HG02870 (cell line): ENCODE data around the gene RXYLT1.
"Not testable (repeated sequence)": the region's sequence is repeated elsewhere in the genome, so short reads cannot be mapped to it uniquely, and the experiment has no call there.

Experiments used
- ATAC-seq: cut with Tn5 transposase; IDR thresholded peaks from one replicate; pipeline ENCODE4 v1.9.1; 2021; ENCODE audit warnings: mild to moderate bottlenecking, moderate library complexity; ENCODE audit not compliant: unreplicated experiment

Gene RXYLT1

GRCh38 chr12:63779498-63780481, at the start of gene RXYLT1:
RXYLT1 (plus strand) TSS chr12:63779909; CDS start chr12:63779961, 52 bp downstream.
- ATAC-seq, result peak; percentile 91

GRCh38 chr12:63732779-63733178, 46.9 kb upstream of the RXYLT1 start:
- not testable (repeated sequence) for ATAC-seq

DNA sequence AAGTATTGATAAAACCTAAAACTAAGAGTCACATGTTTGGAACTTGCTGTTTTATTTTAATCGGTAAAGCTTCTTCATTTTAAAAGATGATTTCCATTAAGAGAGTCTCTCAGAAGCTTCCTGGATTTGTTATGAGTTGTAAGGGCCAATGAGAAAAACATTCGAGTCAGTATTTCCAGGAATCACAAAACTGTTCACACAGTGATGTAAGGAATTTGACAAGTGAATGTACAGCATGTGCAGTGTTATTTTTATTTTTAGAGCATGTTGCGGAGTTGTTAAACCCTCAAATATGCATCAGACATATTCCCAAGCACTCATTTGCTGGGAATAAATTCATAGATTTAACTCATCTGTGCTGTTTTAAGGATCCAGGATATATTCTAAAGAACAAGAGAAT, 46.1 kb upstream of the RXYLT1 start:
- not testable (repeated sequence) for ATAC-seq

DNA sequence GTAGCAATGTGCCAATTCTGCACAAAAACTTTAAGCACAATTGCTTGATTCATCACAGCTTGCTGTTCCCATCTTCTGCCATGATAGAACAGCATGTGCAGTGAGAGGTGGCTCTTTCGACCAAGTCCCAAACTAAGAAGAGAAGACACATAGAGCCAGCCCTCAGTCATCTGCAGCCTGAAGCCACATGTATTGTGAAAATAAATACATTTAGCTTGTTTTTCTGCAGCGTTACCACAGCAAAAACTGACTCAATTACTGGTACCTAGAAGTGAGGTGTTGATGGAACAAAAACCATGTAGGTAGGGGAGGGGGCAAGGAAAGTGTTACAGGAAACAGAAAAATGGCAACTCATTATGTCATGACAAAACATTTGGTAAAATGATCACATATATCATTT, 39.2 kb upstream of the RXYLT1 start:
- ATAC-seq, result not testable (repeated sequence)

DNA sequence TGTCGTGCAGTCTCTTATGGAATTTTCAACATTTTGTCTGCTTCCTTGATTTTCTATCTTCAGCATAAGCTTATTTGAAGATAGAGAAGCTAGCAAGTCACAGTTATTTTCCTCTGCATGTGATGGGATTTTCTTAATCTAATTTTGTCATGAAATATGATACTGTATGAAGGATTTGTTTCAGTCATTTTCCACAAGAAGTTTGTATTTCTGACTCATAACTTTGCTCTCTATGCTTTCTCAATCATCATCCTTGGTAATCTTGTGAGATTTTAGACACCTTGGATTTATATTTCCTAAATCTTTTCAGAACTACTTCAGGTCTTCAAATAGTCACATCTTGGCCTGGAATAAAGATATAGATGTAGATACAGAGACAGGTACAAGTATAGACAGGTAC, 38.3 kb upstream of the RXYLT1 start:
- not testable (repeated sequence) for ATAC-seq

GRCh38 chr12:63744110-63744509, 35.6 kb upstream of the RXYLT1 start:
- ATAC-seq, result not testable (repeated sequence)

DNA sequence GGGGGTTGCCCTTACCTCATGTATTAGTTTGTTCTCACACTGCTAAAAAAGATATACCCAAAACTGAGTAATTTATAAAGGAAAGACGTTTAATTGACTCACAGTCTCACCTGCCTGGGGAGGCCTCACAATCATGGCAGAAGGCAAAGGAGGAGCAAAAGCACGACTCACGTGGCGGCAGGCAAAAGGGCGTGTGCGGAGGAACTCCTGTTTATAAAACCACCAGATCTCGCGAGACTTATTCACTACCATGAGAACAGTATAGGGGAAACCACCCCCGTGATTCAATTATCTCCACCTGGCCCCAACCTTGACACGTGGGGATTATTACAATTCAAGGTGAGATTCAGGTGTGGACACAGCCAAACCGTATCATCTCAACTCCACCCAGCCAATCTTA, 33.2 kb upstream of the RXYLT1 start:
- ATAC-seq, result not testable (repeated sequence)

DNA sequence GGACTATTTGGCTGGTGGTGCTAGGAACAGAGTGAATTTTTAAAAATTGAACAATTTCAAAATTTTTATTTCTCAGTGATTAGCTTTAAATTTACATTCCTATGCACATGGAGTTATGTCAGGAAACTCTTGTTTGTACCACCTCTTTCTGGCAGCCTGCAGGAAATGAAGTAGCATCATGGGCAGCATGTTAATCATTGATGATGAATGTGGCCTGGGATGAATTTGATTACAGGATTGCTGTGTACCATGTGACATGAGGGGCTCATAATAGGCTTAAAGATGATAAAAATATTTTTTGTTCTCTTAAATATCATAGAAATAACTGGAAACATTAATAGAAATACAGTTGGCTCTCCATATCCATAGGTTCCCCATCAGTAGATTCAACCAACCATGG, 32.6 kb upstream of the RXYLT1 start:
- not testable (repeated sequence) for ATAC-seq

GRCh38 chr12:63747553-63747952, 32.2 kb upstream of the RXYLT1 start:
- ATAC-seq, result no peak

GRCh38 chr12:63752283-63752682, 27.4 kb upstream of the RXYLT1 start:
- ATAC-seq, result no peak

DNA sequence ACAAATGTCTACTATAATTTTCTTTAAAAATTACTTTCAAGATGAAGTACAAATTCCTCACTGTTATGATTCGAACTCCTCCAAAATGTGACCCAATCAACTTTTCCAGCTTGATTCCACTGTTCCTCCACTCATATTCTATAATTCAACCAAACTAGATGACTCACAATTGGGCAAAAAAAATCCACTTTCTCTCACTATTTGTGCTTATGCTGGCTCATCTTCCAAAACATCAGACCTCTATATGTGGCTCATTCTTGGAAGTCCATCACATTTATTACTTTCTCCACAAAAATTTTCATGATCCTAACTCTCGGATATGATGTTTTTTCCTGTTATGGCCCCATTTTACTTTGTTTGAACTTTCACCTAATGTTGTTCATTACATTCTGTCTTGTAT, 26.9 kb upstream of the RXYLT1 start:
- ATAC-seq, result no peak

- ATAC-seq, result no peak
Observed at GRCh38 chr12:63753743-63754142, 26.0 kb upstream of the RXYLT1 start.

DNA sequence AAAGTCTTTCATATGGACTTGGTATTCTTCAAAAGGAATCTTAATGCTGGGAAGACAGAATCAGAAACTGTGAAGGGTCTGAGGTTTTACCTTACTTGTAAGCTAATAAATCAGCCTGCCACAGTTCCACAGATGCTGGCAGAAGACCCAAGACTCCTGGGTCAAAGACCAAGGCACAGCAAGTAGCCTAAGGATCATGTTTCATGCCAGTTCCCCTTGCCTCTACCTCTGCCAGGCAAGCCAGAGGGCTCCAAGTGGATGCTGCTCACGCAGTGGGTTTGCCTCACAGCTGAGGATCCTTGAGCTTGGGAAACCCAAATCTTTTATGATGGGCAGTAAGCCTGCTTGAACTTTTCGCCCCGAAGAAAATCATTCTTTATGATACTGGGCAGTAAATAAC, 15.2 kb upstream of the RXYLT1 start:
- ATAC-seq, result no peak

- ATAC-seq, result no peak
Observed at GRCh38 chr12:63766498-63766897, 13.2 kb upstream of the RXYLT1 start.

DNA sequence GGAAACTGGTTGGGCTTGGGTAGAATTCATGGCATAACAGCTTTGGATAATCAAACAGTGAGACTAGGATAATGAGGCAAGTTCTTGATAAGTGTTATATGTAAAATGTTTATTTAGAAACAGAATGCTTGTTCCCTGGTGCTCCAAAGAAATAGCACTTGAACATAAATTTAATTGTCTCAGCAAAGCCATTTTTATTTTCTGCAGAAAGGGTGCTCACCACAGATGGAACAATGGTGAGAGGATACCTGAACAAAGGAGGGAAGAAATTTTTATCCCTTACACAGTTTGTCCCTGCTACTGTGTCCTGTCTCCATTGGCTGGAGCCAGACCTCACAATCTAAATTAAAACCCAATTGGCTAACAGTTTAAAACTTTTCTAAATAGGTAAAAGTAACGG, 9.3 kb upstream of the RXYLT1 start:
- ATAC-seq, result no peak

DNA sequence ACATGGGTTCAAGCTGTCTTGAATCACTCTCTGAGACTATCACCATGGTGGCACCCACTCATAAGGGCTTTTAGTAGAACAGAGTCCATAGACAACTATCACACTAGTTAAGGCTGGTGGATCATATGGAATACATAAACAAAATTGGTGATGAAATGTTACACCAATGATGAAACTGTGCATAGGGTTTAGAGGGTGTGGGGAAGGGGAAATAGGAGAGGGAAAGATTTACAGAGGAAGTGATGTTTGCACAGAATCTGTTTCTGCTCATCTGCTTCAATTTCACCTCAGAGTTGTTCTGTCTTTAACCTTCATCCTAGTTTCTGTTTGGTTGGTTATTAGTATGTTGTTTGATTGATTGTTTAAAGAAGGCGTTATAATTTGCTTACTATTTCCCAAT, 2.4 kb upstream of the RXYLT1 start:
- no peak for ATAC-seq

DNA sequence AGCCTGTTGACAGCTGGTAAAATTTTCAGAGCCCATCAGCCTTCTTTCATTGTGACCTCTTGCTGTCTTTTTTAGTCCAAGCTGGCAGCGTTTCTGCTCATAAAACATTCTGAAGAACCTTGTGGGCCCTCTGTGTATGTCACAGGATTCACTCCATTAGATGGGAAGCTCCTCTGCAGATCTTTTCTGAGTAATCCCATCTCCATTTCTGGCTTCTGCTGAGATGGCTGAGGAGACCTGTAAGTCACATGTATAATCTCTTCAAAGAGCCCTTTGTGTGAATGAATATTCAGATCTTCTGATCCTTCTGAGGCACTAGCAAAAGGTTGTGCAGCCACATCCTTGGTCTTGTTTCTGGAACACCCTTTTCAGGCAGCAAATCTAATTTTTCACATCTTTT, 2.8 kb downstream of the RXYLT1 start:
- no peak for ATAC-seq

DNA sequence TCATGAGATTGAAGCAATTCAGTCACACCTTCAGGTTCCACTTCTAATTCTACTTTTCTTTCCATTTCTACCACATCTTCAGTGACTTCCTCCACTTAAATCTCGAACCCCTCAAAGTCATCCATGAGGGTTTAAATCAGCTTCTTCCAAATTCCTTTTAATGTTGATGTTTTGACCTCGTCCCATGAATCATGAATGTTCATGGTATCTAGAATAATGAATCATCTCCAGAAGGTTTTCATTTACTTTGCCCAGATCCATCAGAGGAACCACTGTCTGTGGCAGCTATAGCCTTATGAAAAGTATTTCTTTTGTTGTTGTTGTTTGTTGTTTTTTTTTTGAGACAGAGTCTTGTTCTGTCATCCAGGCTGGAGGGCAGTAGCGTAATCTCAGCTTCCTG, 7.6 kb downstream of the RXYLT1 start:
- ATAC-seq, result no peak

DNA sequence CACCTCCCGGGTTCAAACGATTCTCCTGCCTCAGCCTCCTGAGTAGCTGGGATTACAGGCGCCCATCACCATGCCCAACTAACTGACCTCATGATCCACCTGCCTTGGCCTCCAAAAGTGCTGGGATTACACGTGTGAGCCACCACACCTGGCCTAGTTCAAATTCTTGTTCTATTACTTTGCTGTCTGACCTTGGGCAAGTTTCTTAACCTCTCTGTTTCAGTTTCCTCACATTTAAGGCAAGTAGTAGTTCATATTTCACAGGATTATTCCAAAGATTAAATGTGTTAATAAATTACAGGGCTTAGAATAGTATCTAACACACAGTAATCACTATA, 10.9 kb downstream of the RXYLT1 start:
- no peak for ATAC-seq

GRCh38 chr12:63792338-63792737, 12.6 kb downstream of the RXYLT1 start:
- no peak for ATAC-seq

GRCh38 chr12:63795032-63795687, 15.5 kb downstream of the RXYLT1 start:
- ATAC-seq, result no peak

- no peak for ATAC-seq
Observed at GRCh38 chr12:63795944-63796343, 16.2 kb downstream of the RXYLT1 start.
